ENCODE results near the gene PKD2L2.
"Not testable (repeated sequence)": the region's sequence is repeated elsewhere in the genome, so short reads cannot be mapped to it uniquely, and the experiment has no call there.

The PKD2L2 gene

GRCh38 chr5:137902408-137903133 is 13.3 kb downstream of the PKD2L2 start:
- no peak overlapping the region for H3K4me3 ChIP-seq (ENCODE audit: low read length)
- no peak for TF ChIP-seq ZNF274 (IDR thresholded peaks at IDR 0.05; ENCODE audit: low read depth, low read length)

- no peak overlapping the region for H3K4me3 ChIP-seq (ENCODE audit: low read length)
These were observed 25.5 kb downstream of the PKD2L2 start for GRCh38 chr5:137914758-137915157.

GRCh38 chr5:137916923-137917322 is 27.7 kb downstream of the PKD2L2 start:
- H3K4me3 ChIP-seq (ENCODE audit: low read length) = no peak overlapping the region
- no peak for TF ChIP-seq ZNF274 (IDR thresholded peaks at IDR 0.05; ENCODE audit: low read depth, low read length)

More at GRCh38 chr5:137914758-137915157, 25.5 kb downstream of the PKD2L2 start:
- TF ChIP-seq ZNF274 (IDR thresholded peaks at IDR 0.05; ENCODE audit: low read depth, low read length) = no peak

GRCh38 chr5:137921931-137922330 is 32.7 kb downstream of the PKD2L2 start:
- no peak overlapping the region for H3K4me3 ChIP-seq (ENCODE audit: low read length)
- no peak for TF ChIP-seq ZNF274 (IDR thresholded peaks at IDR 0.05; ENCODE audit: low read depth, low read length)

- H3K4me3 ChIP-seq (ENCODE audit: low read length) = no peak overlapping the region
- no peak for TF ChIP-seq ZNF274 (IDR thresholded peaks at IDR 0.05; ENCODE audit: low read depth, low read length)
These were observed 34.6 kb downstream of the PKD2L2 start for GRCh38 chr5:137923856-137924255.

GRCh38 chr5:137932800-137933199 is 43.5 kb downstream of the PKD2L2 start:
- H3K4me3 ChIP-seq (ENCODE audit: low read length) = no peak overlapping the region
- no peak for TF ChIP-seq ZNF274 (IDR thresholded peaks at IDR 0.05; ENCODE audit: low read depth, low read length)

GRCh38 chr5:137933491-137933911 is 44.2 kb downstream of the PKD2L2 start:
- H3K4me3 ChIP-seq (ENCODE audit: low read length) = no peak overlapping the region
- TF ChIP-seq ZNF274 (IDR thresholded peaks at IDR 0.05; ENCODE audit: low read depth, low read length) = no peak

- TF ChIP-seq ZNF274 (IDR thresholded peaks at IDR 0.05; ENCODE audit: low read depth, low read length) = no peak
- H3K4me3 ChIP-seq (ENCODE audit: low read length) = no peak overlapping the region
These were observed 45.9 kb downstream of the PKD2L2 start for GRCh38 chr5:137935190-137935589.

GRCh38 chr5:137935694-137936093 is 46.4 kb downstream of the PKD2L2 start:
- no peak overlapping the region for H3K4me3 ChIP-seq (ENCODE audit: low read length)
- TF ChIP-seq ZNF274 (IDR thresholded peaks at IDR 0.05; ENCODE audit: low read depth, low read length) = no peak

- no peak for TF ChIP-seq ZNF274 (IDR thresholded peaks at IDR 0.05; ENCODE audit: low read depth, low read length)
- no peak overlapping the region for H3K4me3 ChIP-seq (ENCODE audit: low read length)
These were observed 48.9 kb downstream of the PKD2L2 start for GRCh38 chr5:137937994-137938750.

- no peak overlapping the region for H3K4me3 ChIP-seq (ENCODE audit: low read length)
- no peak for TF ChIP-seq ZNF274 (IDR thresholded peaks at IDR 0.05; ENCODE audit: low read depth, low read length)
These were observed 49.5 kb downstream of the PKD2L2 start for GRCh38 chr5:137938751-137939143.

GRCh38 chr5:137939331-137939730 is 50.1 kb downstream of the PKD2L2 start:
- H3K4me3 ChIP-seq (ENCODE audit: low read length) = no peak overlapping the region
- TF ChIP-seq ZNF274 (IDR thresholded peaks at IDR 0.05; ENCODE audit: low read depth, low read length) = no peak

- H3K4me3 ChIP-seq (ENCODE audit: low read length) = not testable (repeated sequence)
These were observed 55.0 kb downstream of the PKD2L2 start for GRCh38 chr5:137944280-137944679.

GRCh38 chr5:137945825-137946224 is 56.6 kb downstream of the PKD2L2 start:
- H3K4me3 ChIP-seq (ENCODE audit: low read length) = no peak overlapping the region
- no peak for TF ChIP-seq ZNF274 (IDR thresholded peaks at IDR 0.05; ENCODE audit: low read depth, low read length)
